HG03103 (cell line): ENCODE data around the gene CTSG.
"Not testable (repeated sequence)": the region's sequence is repeated elsewhere in the genome, so short reads cannot be mapped to it uniquely, and the experiment has no call there.

Experiments
- ATAC-seq: cut with Tn5 transposase; IDR thresholded peaks from one replicate; pipeline ENCODE4 v1.9.1; 2021; ENCODE audit warnings: low read depth; ENCODE audit not compliant: unreplicated experiment

Gene CTSG

GRCh38 chr14:24549064-24549463 lies 27.0 kb downstream of the CTSG start:
- not testable (repeated sequence) for ATAC-seq

GRCh38 chr14:24542346-24542936 lies 33.6 kb downstream of the CTSG start:
- ATAC-seq: no peak

GRCh38 chr14:24535737-24536136 lies 40.3 kb downstream of the CTSG start:
- no peak for ATAC-seq

- ATAC-seq: no peak
Measured at GRCh38 chr14:24534286-24534685, 41.8 kb downstream of the CTSG start.

- ATAC-seq: not testable (repeated sequence)
Measured at GRCh38 chr14:24525877-24526620, 50.0 kb downstream of the CTSG start.
